ENCODE results near the gene CITED4.

The CITED4 gene

DNA sequence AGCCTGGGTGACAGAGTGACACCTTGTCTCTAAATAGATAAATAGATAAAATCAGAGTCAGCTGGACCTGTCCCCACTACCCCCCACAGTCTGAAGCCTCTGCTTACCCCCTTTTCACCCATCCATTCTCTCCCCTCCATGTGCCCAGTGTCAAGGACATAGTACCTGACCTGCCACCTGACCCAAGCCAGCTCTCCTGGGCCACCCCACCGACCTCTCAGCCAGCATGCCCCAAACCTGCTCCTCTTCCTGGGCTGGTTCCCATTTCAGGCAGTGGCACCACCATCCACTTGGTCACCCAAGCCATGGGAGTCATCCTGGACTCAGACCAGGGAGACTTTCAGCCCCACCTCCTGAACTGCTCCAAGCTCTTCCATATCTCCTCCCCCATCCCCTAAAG is 28.2 kb downstream of the CITED4 start:
- ChIA-PET POLR2A (no interaction called here), CTCF (no interaction called here)
- no peak for DNase-seq (ENCODE audit: extremely low spot score)
- TF ChIP-seq BHLHE40 (IDR thresholded peaks at IDR 0.05; ENCODE audit: borderline replicate concordance), result no peak
- TF ChIP-seq, protein P1, sequence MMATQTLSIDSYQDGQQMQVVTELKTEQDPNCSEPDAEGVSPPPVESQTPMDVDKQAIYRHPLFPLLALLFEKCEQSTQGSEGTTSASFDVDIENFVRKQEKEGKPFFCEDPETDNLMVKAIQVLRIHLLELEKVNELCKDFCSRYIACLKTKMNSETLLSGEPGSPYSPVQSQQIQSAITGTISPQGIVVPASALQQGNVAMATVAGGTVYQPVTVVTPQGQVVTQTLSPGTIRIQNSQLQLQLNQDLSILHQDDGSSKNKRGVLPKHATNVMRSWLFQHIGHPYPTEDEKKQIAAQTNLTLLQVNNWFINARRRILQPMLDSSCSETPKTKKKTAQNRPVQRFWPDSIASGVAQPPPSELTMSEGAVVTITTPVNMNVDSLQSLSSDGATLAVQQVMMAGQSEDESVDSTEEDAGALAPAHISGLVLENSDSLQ (IDR thresholded peaks at IDR 0.05), result no peak
- no peak for TF ChIP-seq LEF1 (IDR thresholded peaks at IDR 0.05; ENCODE audit: borderline replicate concordance)
- TF ChIP-seq FOXM1 (IDR thresholded peaks at IDR 0.05; ENCODE audit: borderline replicate concordance), result no peak
- TF ChIP-seq FOXK2 (IDR thresholded peaks at IDR 0.05), result no peak
- no peak for TF ChIP-seq HDGF (IDR thresholded peaks at IDR 0.05; ENCODE audit: borderline replicate concordance)
- no peak for TF ChIP-seq ARNT (IDR thresholded peaks at IDR 0.05)
- TF ChIP-seq SP1 (IDR thresholded peaks at IDR 0.05), result no peak
- TF ChIP-seq TARDBP (IDR thresholded peaks at IDR 0.05), result no peak
- no peak for TF ChIP-seq FOXA1 (IDR thresholded peaks at IDR 0.05)
- TF ChIP-seq CTBP1 (IDR thresholded peaks at IDR 0.05; ENCODE audit: borderline replicate concordance), result no peak
- no peak for TF ChIP-seq NFRKB (IDR thresholded peaks at IDR 0.05)
- no peak for TF ChIP-seq SUZ12 (IDR thresholded peaks at IDR 0.05)
- TF ChIP-seq L3MBTL2 (conservative IDR thresholded peaks at IDR 0.05), result no peak
- no peak for TF ChIP-seq ZNF384 (IDR thresholded peaks at IDR 0.05)
- TF ChIP-seq ELF4 (IDR thresholded peaks at IDR 0.05), result no peak

DNA sequence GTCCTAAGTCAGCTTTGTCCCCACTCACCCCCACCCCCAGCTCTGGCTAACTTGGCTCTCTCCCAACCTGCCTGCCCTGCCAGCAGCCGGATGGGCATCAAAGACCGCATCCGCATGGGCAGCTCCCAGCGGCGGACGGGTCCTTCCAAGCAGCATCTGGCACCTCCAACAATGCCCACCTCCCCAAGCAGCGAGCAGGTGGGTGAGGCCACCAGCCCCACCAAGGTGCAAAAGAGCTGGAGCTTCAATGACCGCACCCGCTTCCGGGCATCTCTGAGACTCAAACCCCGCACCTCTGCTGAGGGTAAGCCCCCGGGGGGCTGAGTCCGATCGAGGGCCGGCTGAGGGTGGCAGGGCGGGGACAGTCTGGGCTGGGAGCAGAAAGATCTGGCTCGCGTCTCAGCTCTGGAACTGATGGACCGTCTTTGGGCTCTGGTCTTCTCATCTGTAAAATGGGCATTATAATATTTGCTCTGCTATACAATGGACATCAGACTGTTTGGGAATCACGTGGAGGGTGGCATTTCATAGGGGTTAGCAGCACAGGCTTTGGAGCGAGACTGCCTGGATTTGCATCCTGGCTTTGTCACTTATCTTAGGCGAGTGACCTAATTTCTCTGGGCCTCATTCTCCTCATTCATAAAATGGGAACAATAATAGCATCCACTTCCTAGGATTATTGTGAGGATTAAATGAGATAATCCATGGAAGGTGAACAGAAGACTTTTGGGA is 31.0 kb downstream of the CITED4 start:
- DNase-seq (ENCODE audit: extremely low spot score), result no peak
- CTCF ChIA-PET, result interaction anchor here (0.6 to 1.0 kb wide), 2 partner anchors 40 to 180 kb away, joined by 3 read pairs; no protein-coding TSS in a partner anchor
- POLR2A ChIA-PET, result no interaction called here
- TF ChIP-seq, protein P1 (IDR thresholded peaks at IDR 0.05), result no peak
- TF ChIP-seq TARDBP (IDR thresholded peaks at IDR 0.05), result no peak
- TF ChIP-seq CTBP1 (IDR thresholded peaks at IDR 0.05; ENCODE audit: borderline replicate concordance), result no peak
- no peak for TF ChIP-seq SP1 (IDR thresholded peaks at IDR 0.05)
- no peak for TF ChIP-seq SUZ12 (IDR thresholded peaks at IDR 0.05)
- no peak for TF ChIP-seq ELF4 (IDR thresholded peaks at IDR 0.05)
- no peak for TF ChIP-seq FOXM1 (IDR thresholded peaks at IDR 0.05; ENCODE audit: borderline replicate concordance)
- TF ChIP-seq ZNF384 (IDR thresholded peaks at IDR 0.05), result no peak
- no peak for TF ChIP-seq HDGF (IDR thresholded peaks at IDR 0.05; ENCODE audit: borderline replicate concordance)
- TF ChIP-seq FOXA1 (IDR thresholded peaks at IDR 0.05), result no peak
- no peak for TF ChIP-seq BHLHE40 (IDR thresholded peaks at IDR 0.05; ENCODE audit: borderline replicate concordance)
- TF ChIP-seq NFRKB (IDR thresholded peaks at IDR 0.05), result no peak
- no peak for TF ChIP-seq LEF1 (IDR thresholded peaks at IDR 0.05; ENCODE audit: borderline replicate concordance)
- no peak for TF ChIP-seq L3MBTL2 (conservative IDR thresholded peaks at IDR 0.05)
- TF ChIP-seq ARNT (IDR thresholded peaks at IDR 0.05), result no peak
- no peak for TF ChIP-seq FOXK2 (IDR thresholded peaks at IDR 0.05)

DNA sequence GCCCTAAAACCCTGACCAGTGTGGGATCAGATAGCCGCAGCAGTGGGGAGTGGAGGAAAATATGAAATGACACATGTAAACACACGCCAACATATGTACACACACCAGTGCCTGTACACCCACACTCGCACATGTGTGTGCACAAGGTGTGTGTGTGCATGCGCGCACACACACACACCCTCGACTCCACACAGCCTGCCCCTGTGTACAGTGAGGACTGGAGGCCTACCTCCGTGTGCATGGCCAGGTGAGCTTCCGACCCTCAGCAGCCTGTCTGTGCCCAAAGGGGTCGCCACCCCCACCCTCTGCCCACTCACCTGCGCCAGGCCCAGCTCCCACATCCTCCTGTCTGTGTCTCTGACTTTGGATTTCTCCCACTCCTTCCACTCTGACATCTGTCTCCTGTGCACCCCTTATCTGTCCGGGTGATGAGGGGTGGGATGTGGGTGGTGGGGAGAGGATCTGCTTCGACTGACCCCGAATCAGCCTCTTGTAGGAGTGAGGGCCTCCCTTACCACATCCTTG is 31.7 kb downstream of the CITED4 start:
- no peak for DNase-seq (ENCODE audit: extremely low spot score)
- POLR2A ChIA-PET, result no interaction called here
- TF ChIP-seq ELF4 (IDR thresholded peaks at IDR 0.05), result no peak
- no peak for TF ChIP-seq FOXM1 (IDR thresholded peaks at IDR 0.05; ENCODE audit: borderline replicate concordance)
- no peak for TF ChIP-seq SUZ12 (IDR thresholded peaks at IDR 0.05)
- no peak for TF ChIP-seq NFRKB (IDR thresholded peaks at IDR 0.05)
- no peak for TF ChIP-seq LEF1 (IDR thresholded peaks at IDR 0.05; ENCODE audit: borderline replicate concordance)
- TF ChIP-seq ZNF384 (IDR thresholded peaks at IDR 0.05), result no peak
- no peak for TF ChIP-seq CTBP1 (IDR thresholded peaks at IDR 0.05; ENCODE audit: borderline replicate concordance)
- CTCF ChIA-PET, result no interaction called here

DNA sequence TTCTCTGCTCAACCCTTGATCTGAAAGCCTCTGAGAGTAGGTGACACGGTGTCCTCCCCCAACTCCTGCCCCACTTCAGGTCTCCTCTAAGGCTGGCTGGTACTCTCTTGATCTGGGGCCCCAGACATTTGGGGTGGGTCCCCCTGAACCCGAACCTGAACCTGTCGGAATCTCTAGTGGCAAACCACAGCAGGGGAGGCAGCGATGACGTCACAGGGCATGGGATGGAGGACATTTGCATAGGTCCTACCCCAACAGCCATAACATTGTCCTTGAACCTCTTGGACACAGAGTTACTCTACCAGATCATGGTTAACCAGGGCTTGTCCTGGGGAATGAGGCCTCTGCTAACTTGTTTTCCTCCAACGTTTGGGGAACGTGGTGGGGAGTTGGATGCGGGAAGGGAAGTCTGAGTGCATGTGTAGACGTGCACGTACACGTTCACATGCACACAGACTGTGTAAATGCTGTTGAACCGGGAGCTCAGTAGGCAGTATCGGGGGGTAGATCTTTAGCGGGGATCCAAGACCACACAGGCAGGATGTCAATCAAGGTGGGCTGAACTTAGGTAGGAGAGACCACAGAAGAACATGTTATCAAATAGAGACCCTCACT is 32.4 kb downstream of the CITED4 start:
- TF ChIP-seq HDGF (IDR thresholded peaks at IDR 0.05; ENCODE audit: borderline replicate concordance), result no peak
- no peak for TF ChIP-seq FOXM1 (IDR thresholded peaks at IDR 0.05; ENCODE audit: borderline replicate concordance)
- TF ChIP-seq FOXK2 (IDR thresholded peaks at IDR 0.05), result no peak
- TF ChIP-seq BHLHE40 (IDR thresholded peaks at IDR 0.05; ENCODE audit: borderline replicate concordance), result no peak
- TF ChIP-seq, protein P1 (IDR thresholded peaks at IDR 0.05), result no peak
- no peak for TF ChIP-seq ELF4 (IDR thresholded peaks at IDR 0.05)
- ChIA-PET POLR2A (no interaction called here), CTCF (interaction anchor here (0.6 kb wide), 1 partner anchor 725 kb away, joined by 3 read pairs; no protein-coding TSS in a partner anchor)
- no peak for DNase-seq (ENCODE audit: extremely low spot score)

DNA sequence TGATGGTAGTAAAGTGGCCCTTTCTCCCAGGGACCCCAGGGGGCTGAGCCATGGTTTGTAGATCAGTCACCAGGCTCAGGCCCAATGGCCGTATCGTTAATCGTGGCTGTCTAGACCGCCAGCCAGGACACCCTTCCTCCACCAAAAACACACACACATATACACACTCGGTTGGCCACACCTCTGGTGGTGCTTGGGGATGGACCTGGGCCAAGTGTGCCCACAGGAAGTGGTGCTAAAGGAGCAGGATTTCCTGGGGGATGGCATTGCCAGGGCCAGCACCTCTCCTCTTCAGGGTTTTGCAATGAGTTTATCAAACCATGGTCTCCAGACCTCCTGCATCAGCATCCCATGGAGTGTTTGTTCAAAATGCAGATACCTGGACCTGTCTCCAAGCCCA is 36.2 kb downstream of the CITED4 start:
- TF ChIP-seq ELF4 (IDR thresholded peaks at IDR 0.05), result no peak
- TF ChIP-seq FOXA1 (IDR thresholded peaks at IDR 0.05), result no peak
- TF ChIP-seq ARNT (IDR thresholded peaks at IDR 0.05), result no peak
- no peak for TF ChIP-seq HDGF (IDR thresholded peaks at IDR 0.05; ENCODE audit: borderline replicate concordance)
- TF ChIP-seq FOXM1 (IDR thresholded peaks at IDR 0.05; ENCODE audit: borderline replicate concordance), result no peak
- no peak for TF ChIP-seq L3MBTL2 (conservative IDR thresholded peaks at IDR 0.05)
- CTCF ChIA-PET, result no interaction called here
- no peak for DNase-seq (ENCODE audit: extremely low spot score)
- POLR2A ChIA-PET, result no interaction called here

DNA sequence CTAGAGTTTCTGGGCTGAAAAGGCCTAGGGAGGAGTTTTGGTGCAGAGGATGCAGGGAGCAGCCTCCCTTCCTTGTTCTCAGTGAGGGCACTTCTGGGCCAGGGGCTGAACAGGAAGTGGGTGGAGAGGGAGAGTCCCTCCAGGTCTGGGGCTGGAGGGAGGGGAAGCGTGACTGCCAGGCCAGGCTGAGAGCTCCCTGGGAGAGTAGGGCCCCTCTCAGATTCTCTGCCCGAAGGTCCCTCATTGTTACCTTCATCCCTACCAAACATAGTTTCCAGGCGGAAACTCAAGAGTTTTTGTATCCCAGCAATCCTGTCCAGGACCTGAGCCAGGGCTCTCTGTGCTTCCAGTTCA is 36.8 kb downstream of the CITED4 start:
- TF ChIP-seq CTBP1 (IDR thresholded peaks at IDR 0.05; ENCODE audit: borderline replicate concordance), result no peak
- TF ChIP-seq FOXM1 (IDR thresholded peaks at IDR 0.05; ENCODE audit: borderline replicate concordance), result no peak
- TF ChIP-seq, protein P1 (IDR thresholded peaks at IDR 0.05), result no peak
- TF ChIP-seq ZNF384 (IDR thresholded peaks at IDR 0.05), result no peak
- no peak for TF ChIP-seq BHLHE40 (IDR thresholded peaks at IDR 0.05; ENCODE audit: borderline replicate concordance)
- no peak for TF ChIP-seq ARNT (IDR thresholded peaks at IDR 0.05)
- ChIA-PET POLR2A (no interaction called here), CTCF (interaction anchor here (0.7 kb wide), 1 partner anchor 10 kb away, joined by 4 read pairs; no protein-coding TSS in a partner anchor)
- no peak for DNase-seq (ENCODE audit: extremely low spot score)

Data from HEK293T (cell line).